ENCODE measurements around the gene PTPRCAP.
A peak's percentile ranks its signal among the peaks of the same experiment; 100 is the strongest.

PTPRCAP gene

DNA sequence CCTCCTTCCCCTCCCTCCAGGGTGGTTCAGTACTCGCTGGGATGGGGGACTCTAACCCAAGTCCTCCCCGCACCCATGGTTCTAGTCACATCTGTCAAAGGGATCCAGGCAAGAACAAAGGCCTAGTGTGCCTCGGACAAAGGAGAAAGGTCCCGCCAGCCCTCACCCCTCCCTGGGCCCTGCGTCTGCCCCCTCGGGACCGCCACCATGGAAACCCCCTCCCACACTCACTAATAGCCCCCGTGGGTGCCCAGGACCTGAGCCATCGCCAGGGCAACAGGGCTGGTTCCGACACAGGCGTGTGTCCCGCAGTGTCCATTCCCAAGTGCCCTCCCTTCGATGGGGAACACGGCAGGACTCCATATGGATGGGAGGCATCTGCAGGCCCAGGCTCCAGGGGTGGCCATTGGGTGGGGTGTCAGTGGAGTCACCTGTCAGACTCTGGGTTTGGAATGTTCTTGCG lies 27.1 kb downstream of the PTPRCAP start:
- Histone ChIP-seq H3K27me3 (ENCODE audit: insufficient read depth, poor library complexity, severe bottlenecking) (no peaks in the 10 kb centered on the region), H3K27ac (replicated peaks) (no peak overlapping the region; the same call in 1 of the 2 replicates), H3K4me3 (replicated peaks; ENCODE audit: insufficient read depth, low read length) (no peak overlapping the region)
- DNase-seq (ENCODE audit: low read depth in 1 of 2, low spot score in 1 of 2): no peak
- TF ChIP-seq POLR2AphosphoS5 (IDR thresholded peaks at IDR 0.05; ENCODE audit: low read depth): no peak
- TF ChIP-seq GABPA (IDR thresholded peaks at IDR 0.05; ENCODE audit: low read depth): no peak
- TF ChIP-seq, protein P1, sequence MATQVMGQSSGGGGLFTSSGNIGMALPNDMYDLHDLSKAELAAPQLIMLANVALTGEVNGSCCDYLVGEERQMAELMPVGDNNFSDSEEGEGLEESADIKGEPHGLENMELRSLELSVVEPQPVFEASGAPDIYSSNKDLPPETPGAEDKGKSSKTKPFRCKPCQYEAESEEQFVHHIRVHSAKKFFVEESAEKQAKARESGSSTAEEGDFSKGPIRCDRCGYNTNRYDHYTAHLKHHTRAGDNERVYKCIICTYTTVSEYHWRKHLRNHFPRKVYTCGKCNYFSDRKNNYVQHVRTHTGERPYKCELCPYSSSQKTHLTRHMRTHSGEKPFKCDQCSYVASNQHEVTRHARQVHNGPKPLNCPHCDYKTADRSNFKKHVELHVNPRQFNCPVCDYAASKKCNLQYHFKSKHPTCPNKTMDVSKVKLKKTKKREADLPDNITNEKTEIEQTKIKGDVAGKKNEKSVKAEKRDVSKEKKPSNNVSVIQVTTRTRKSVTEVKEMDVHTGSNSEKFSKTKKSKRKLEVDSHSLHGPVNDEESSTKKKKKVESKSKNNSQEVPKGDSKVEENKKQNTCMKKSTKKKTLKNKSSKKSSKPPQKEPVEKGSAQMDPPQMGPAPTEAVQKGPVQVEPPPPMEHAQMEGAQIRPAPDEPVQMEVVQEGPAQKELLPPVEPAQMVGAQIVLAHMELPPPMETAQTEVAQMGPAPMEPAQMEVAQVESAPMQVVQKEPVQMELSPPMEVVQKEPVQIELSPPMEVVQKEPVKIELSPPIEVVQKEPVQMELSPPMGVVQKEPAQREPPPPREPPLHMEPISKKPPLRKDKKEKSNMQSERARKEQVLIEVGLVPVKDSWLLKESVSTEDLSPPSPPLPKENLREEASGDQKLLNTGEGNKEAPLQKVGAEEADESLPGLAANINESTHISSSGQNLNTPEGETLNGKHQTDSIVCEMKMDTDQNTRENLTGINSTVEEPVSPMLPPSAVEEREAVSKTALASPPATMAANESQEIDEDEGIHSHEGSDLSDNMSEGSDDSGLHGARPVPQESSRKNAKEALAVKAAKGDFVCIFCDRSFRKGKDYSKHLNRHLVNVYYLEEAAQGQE (IDR thresholded peaks at IDR 0.05; ENCODE audit: insufficient replicate concordance, low read depth): no peak
- TF ChIP-seq, protein P2, sequence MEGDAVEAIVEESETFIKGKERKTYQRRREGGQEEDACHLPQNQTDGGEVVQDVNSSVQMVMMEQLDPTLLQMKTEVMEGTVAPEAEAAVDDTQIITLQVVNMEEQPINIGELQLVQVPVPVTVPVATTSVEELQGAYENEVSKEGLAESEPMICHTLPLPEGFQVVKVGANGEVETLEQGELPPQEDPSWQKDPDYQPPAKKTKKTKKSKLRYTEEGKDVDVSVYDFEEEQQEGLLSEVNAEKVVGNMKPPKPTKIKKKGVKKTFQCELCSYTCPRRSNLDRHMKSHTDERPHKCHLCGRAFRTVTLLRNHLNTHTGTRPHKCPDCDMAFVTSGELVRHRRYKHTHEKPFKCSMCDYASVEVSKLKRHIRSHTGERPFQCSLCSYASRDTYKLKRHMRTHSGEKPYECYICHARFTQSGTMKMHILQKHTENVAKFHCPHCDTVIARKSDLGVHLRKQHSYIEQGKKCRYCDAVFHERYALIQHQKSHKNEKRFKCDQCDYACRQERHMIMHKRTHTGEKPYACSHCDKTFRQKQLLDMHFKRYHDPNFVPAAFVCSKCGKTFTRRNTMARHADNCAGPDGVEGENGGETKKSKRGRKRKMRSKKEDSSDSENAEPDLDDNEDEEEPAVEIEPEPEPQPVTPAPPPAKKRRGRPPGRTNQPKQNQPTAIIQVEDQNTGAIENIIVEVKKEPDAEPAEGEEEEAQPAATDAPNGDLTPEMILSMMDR (IDR thresholded peaks at IDR 0.05; ENCODE audit: insufficient read depth, low read length): no peak
- no peak for TF ChIP-seq SPI1 (IDR thresholded peaks at IDR 0.05; ENCODE audit: borderline replicate concordance, low read depth)

DNA sequence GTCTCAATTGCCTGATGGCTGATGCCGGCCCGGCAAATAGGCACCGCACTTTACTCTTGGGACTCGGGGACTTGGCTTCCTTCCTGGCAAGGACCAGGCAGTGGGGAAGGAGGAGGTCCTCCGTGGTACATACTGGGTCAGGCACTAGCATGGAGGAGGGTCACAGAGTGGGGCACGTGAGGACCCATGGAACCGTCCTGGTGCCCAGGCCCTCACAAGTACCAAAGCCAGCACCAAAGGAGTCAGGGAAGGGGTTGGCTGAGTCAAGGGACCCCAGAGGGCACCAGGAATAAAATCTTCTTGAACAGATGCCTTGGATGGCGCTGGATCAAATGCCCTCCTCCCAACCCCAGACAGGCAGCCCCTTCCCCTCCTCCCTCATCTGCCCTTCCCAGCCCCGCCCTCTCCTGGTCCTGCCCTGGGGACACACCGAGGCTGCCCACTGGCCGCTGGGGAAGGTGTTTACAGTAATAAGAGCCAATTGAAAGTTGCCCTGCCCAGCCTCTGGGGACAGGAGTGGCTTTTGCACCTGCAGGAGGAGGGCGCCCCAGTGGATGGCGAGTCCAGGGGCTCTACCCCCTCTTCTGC lies 27.6 kb downstream of the PTPRCAP start:
- H3K27ac ChIP-seq (replicated peaks): peak overlapping the region; percentile 81
- no peak for DNase-seq (ENCODE audit: low read depth in 1 of 2, low spot score in 1 of 2)
- no peak for TF ChIP-seq GABPA (IDR thresholded peaks at IDR 0.05; ENCODE audit: low read depth)
- H3K4me3 ChIP-seq (replicated peaks; ENCODE audit: insufficient read depth, low read length): no peak overlapping the region
- no peaks in the 10 kb centered on the region for H3K27me3 ChIP-seq (ENCODE audit: insufficient read depth, poor library complexity, severe bottlenecking)

DNA sequence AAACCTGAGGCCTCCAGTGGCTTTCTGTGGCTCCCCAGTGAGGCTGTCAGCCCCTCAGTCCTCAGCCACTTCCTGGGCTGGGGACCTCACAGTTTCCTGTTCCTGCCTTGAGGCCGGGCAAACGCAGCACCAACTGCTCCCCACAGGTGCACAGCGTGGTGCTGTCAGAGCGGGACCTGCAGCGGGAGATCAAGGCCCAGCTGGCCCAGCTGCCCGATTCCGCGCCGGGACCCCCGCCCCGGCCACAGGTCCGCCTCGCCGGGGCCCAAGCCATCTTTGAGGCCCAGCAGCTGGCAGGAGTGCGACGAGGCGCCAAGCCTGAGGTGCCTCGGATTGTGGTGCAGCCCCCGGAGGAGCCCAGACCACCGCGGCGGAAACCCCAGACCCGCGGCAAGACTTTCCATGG lies 28.2 kb downstream of the PTPRCAP start:
- TF ChIP-seq, protein P1 (IDR thresholded peaks at IDR 0.05; ENCODE audit: insufficient replicate concordance, low read depth): no peak
- TF ChIP-seq, protein P2 (IDR thresholded peaks at IDR 0.05; ENCODE audit: insufficient read depth, low read length): no peak
- TF ChIP-seq SPI1 (IDR thresholded peaks at IDR 0.05; ENCODE audit: borderline replicate concordance, low read depth) (peak; percentile 64; the same call in 1 of the 2 replicates), POLR2AphosphoS5 (IDR thresholded peaks at IDR 0.05; ENCODE audit: low read depth) (peak; percentile 87; the same call in 1 of the 2 replicates), GABPA (IDR thresholded peaks at IDR 0.05; ENCODE audit: low read depth) (peak; percentile 63)
- Histone ChIP-seq H3K27ac (replicated peaks) (peak overlapping the region; percentile 81), H3K4me3 (replicated peaks; ENCODE audit: insufficient read depth, low read length) (no peak overlapping the region), H3K27me3 (ENCODE audit: insufficient read depth, poor library complexity, severe bottlenecking) (no peaks in the 10 kb centered on the region)
- DNase-seq (ENCODE audit: low read depth in 1 of 2, low spot score in 1 of 2): peak in 1 of 2 experiments; percentile 86

DNA sequence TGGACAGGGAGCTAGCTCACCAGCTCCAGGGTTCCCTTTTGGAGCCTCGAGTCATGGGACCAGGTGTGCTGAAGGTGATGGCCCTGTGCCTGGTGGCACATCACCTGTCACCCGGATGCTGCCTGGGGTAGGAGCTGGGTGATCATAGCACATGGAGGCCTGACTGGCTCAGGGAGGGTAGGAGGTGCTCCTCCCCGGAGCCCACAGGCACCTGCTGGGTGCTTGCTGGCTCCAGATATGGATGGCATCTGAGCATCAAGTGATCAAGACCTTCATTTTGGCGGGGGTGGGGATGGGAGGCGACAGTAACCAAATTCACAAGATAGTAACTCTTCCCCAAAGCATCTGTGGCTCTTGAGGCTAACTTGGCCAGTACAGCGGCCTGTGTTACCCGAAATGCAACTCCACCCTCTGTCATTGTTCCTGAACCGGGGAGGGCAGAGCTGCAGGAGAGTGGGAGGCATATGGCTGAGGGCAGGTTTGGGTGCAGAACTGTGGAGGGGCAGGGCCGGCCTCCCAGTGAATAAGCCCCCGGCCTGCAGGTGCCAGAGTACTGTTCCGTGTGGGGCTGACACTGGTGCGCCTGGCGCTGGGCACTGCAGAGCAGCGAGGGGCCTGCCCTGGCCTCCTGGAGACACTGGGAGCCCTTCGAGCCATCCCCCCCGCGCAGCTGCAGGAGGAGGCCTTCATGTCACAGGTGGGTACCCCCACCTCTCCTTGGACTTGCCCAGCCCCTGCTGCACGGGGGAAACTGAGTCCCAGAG lies 28.9 kb downstream of the PTPRCAP start:
- no peak overlapping the region for H3K4me3 ChIP-seq (replicated peaks; ENCODE audit: insufficient read depth, low read length)
- TF ChIP-seq, protein P1 (IDR thresholded peaks at IDR 0.05; ENCODE audit: insufficient replicate concordance, low read depth): no peak
- no peak for TF ChIP-seq SPI1 (IDR thresholded peaks at IDR 0.05; ENCODE audit: borderline replicate concordance, low read depth)
- TF ChIP-seq GABPA (IDR thresholded peaks at IDR 0.05; ENCODE audit: low read depth): no peak
- TF ChIP-seq, protein P2 (IDR thresholded peaks at IDR 0.05; ENCODE audit: insufficient read depth, low read length): no peak
- no peak for TF ChIP-seq POLR2AphosphoS5 (IDR thresholded peaks at IDR 0.05; ENCODE audit: low read depth)
- DNase-seq (ENCODE audit: low read depth in 1 of 2, low spot score in 1 of 2): peak in 1 of 2 experiments; percentile 44
- H3K27ac ChIP-seq (replicated peaks): peak overlapping the region; percentile 81
- H3K27me3 ChIP-seq (ENCODE audit: insufficient read depth, poor library complexity, severe bottlenecking): no peaks in the 10 kb centered on the region

All from HL-60 (cell line).